Germinal center (tissue), 1 donor: ENCODE data around the gene GRID2.
"Not testable (repeated sequence)": the region's sequence is repeated elsewhere in the genome, so short reads cannot be mapped to it uniquely, and the experiment has no call there.

Source experiments
- DNase-seq: peaks from one replicate; pipeline ENCODE4 v3.0.0; 2012; ENCODE audit warnings: mixed read lengths, low spot score

Gene GRID2

GRCh38 chr4:93187892-93188291, 884.1 kb downstream of the GRID2 start:
- DNase-seq: no peak

- no peak for DNase-seq
Observed at GRCh38 chr4:93199492-93199891, 895.7 kb downstream of the GRID2 start.

GRCh38 chr4:93201471-93202096, 897.8 kb downstream of the GRID2 start:
- DNase-seq: no peak

GRCh38 chr4:93203708-93204107, 899.9 kb downstream of the GRID2 start:
- no peak for DNase-seq

- no peak for DNase-seq
Observed at GRCh38 chr4:93212250-93212649, 908.5 kb downstream of the GRID2 start.

GRCh38 chr4:93216646-93217045, 912.9 kb downstream of the GRID2 start:
- DNase-seq: no peak

GRCh38 chr4:93217431-93217830, 913.7 kb downstream of the GRID2 start:
- DNase-seq: no peak

- no peak for DNase-seq
Observed at GRCh38 chr4:93221771-93222170, 918.0 kb downstream of the GRID2 start.

- DNase-seq: no peak
Observed at GRCh38 chr4:93228021-93228420, 924.3 kb downstream of the GRID2 start.

GRCh38 chr4:93232883-93233282, 929.1 kb downstream of the GRID2 start:
- DNase-seq: no peak

GRCh38 chr4:93237521-93237920, 933.8 kb downstream of the GRID2 start:
- no peak for DNase-seq

GRCh38 chr4:93243262-93243661, 939.5 kb downstream of the GRID2 start:
- DNase-seq: no peak

GRCh38 chr4:93261207-93261606, 957.4 kb downstream of the GRID2 start:
- no peak for DNase-seq

- no peak for DNase-seq
Observed at GRCh38 chr4:93263166-93263565, 959.4 kb downstream of the GRID2 start.

- no peak for DNase-seq
Observed at GRCh38 chr4:93267747-93268146, 964.0 kb downstream of the GRID2 start.

GRCh38 chr4:93285346-93285745, 981.6 kb downstream of the GRID2 start:
- DNase-seq: no peak

GRCh38 chr4:93289241-93289640, 985.5 kb downstream of the GRID2 start:
- DNase-seq: no peak

GRCh38 chr4:93289831-93290230, 986.1 kb downstream of the GRID2 start:
- no peak for DNase-seq

- DNase-seq: no peak
Observed at GRCh38 chr4:93299118-93299517, 995.4 kb downstream of the GRID2 start.

- DNase-seq: not testable (repeated sequence)
Observed at GRCh38 chr4:93300780-93301555, 997.2 kb downstream of the GRID2 start.

GRCh38 chr4:93302310-93302709, 998.5 kb downstream of the GRID2 start:
- DNase-seq: no peak

GRCh38 chr4:93303440-93303839, 999.7 kb downstream of the GRID2 start:
- DNase-seq: no peak

GRCh38 chr4:93312299-93312698, 1008.5 kb downstream of the GRID2 start:
- no peak for DNase-seq

- no peak for DNase-seq
Observed at GRCh38 chr4:93313197-93313596, 1009.4 kb downstream of the GRID2 start.
